Measurements from ENCODE around the gene ZBTB48.
"Not testable (repeated sequence)": the region's sequence is repeated elsewhere in the genome, so short reads cannot be mapped to it uniquely, and the experiment has no call there.

The ZBTB48 gene

DNA sequence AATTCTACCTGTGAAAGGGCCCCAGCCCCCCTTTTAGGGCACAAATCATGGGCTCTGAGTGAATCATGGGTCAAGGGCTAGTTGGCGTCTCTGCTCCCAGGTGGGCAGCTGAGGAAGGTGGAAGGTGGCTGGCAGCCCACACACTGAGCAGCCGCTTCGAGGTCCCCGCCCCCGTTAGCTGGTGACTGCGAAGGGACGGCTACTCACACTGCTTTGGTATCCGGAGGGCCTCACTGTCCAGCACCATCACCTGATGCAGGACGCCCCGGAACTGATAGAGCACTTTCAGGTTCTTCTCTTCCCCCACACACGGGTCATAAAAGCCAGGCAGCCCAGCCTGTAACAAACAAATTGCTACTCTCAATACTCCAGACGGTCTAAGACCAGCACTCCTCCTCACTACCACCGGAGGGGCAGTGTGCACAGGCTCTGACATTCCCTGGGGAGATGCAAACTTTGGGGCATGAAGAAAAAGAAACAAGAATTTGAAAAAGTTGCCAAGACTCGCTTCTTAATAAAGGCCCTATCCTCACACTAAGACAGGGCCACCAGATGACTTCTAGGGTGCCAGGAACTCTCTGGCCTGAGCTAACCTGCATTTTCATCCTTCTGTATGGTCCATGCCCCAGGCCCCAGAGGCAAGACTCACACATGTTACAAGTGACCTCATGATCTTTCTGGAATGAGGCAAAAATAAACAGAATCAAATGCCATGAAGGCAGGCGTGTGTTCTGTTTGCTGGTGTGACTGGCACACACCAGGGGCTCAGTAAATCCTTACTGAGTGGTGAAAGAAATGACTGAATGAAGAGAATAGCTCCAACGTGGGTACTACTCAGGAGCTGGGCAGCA, 56.3 kb downstream of the ZBTB48 start:
- DNase-seq (ENCODE audit: low spot score): no peak
- no peak for TF ChIP-seq CTCF (IDR thresholded peaks at IDR 0.05; ENCODE audit: extremely low read depth, missing control alignments)

GRCh38 chr1:6636778-6637177, 57.0 kb downstream of the ZBTB48 start:
- not testable (repeated sequence) for DNase-seq (ENCODE audit: low spot score)

- TF ChIP-seq CTCF (IDR thresholded peaks at IDR 0.05; ENCODE audit: extremely low read depth, missing control alignments): no peak
- DNase-seq (ENCODE audit: low spot score): no peak
Measured at GRCh38 chr1:6637770-6638169, 58.0 kb downstream of the ZBTB48 start.

DNA sequence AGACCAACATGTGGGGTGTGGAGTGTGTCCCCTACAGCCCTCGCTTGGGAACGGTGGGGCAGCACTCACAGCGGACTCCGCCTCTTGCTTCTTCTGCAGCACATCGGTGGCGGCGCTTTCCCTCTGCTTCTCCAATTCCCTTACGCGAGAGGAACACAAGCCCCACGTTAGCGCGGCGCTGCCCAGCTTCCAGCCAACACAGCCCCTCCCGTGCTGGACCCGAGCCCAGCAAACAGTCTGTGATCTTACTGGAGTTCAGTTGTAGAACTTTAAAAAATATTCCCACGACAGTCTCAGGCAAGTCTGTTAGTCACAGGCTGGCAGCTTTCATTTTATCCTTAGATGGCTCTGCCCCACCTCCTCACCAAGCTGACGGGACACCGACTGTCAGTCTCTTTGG, 58.4 kb downstream of the ZBTB48 start:
- DNase-seq (ENCODE audit: low spot score): no peak
- TF ChIP-seq CTCF (IDR thresholded peaks at IDR 0.05; ENCODE audit: extremely low read depth, missing control alignments): no peak

Data from GM20000 (cell line).